GM13976 (cell line): ENCODE results near the gene LUC7L3.
"Not testable (repeated sequence)": the region's sequence is repeated elsewhere in the genome, so short reads cannot be mapped to it uniquely, and the experiment has no call there.

Source experiments
- DNase-seq: peaks from one replicate; pipeline ENCODE4 v3.0.0; 2012; ENCODE audit warnings: low spot score
- in situ Hi-C: fragments of 300-500 bp; cut with MboI; formaldehyde crosslinking; loops from one replicate; pipeline ENCODE4 v1.12.0; 2022; ENCODE audit warnings: low sequenced_read_pairs, mixed read lengths, inconsistent platforms; ENCODE audit not compliant: unreplicated experiment
- TF ChIP-seq, protein P1 (sequence below): IDR thresholded peaks from 2 replicates; pipeline ENCODE4 v1.5.1; 2012; ENCODE audit warnings: borderline replicate concordance, mild to moderate bottlenecking; ENCODE audit not compliant: insufficient read depth; ENCODE audit errors: extremely low read depth, missing control alignments, control extremely low read depth

Gene LUC7L3

DNA sequence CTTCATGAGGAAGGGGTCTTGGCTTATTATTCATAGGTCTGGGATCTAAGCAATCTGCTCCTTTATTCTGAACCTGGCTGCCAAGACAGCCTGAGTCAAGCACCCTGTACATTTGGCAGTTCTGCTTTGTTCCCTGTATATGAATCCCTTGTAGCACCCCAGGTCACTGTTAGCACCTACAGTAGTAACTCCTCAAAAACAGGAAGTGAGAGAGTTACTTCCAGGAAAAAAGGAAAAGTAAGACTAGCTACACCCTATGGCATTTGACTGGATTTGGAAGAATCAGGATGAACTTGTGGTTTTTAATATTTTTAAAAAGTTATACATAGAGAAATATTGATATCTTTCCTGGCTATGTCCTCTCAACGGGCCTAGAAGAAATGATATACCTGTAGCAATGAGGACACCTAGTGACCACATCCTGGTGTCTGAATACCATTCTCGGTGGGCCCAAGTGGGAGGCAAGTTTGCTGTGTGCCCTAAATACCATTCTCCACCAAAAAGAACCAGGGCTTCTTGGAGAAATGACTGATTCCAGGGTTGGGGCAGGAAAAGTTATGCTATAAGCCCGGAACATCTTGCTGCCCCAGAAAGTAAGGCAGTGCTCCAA lies 21.6 kb upstream of the LUC7L3 start:
- TF ChIP-seq, protein P1, sequence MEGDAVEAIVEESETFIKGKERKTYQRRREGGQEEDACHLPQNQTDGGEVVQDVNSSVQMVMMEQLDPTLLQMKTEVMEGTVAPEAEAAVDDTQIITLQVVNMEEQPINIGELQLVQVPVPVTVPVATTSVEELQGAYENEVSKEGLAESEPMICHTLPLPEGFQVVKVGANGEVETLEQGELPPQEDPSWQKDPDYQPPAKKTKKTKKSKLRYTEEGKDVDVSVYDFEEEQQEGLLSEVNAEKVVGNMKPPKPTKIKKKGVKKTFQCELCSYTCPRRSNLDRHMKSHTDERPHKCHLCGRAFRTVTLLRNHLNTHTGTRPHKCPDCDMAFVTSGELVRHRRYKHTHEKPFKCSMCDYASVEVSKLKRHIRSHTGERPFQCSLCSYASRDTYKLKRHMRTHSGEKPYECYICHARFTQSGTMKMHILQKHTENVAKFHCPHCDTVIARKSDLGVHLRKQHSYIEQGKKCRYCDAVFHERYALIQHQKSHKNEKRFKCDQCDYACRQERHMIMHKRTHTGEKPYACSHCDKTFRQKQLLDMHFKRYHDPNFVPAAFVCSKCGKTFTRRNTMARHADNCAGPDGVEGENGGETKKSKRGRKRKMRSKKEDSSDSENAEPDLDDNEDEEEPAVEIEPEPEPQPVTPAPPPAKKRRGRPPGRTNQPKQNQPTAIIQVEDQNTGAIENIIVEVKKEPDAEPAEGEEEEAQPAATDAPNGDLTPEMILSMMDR, result no peak
- in situ Hi-C loops, result no loop called here
- DNase-seq, result no peak

- in situ Hi-C loops, result no loop called here
- TF ChIP-seq, protein P1, result no peak
- no peak for DNase-seq
Observed at GRCh38 chr17:50699410-50699809, 20.0 kb upstream of the LUC7L3 start.

GRCh38 chr17:50703162-50703561 lies 16.2 kb upstream of the LUC7L3 start:
- TF ChIP-seq, protein P1, result no peak
- DNase-seq, result no peak
- in situ Hi-C loops, result no loop called here

DNA sequence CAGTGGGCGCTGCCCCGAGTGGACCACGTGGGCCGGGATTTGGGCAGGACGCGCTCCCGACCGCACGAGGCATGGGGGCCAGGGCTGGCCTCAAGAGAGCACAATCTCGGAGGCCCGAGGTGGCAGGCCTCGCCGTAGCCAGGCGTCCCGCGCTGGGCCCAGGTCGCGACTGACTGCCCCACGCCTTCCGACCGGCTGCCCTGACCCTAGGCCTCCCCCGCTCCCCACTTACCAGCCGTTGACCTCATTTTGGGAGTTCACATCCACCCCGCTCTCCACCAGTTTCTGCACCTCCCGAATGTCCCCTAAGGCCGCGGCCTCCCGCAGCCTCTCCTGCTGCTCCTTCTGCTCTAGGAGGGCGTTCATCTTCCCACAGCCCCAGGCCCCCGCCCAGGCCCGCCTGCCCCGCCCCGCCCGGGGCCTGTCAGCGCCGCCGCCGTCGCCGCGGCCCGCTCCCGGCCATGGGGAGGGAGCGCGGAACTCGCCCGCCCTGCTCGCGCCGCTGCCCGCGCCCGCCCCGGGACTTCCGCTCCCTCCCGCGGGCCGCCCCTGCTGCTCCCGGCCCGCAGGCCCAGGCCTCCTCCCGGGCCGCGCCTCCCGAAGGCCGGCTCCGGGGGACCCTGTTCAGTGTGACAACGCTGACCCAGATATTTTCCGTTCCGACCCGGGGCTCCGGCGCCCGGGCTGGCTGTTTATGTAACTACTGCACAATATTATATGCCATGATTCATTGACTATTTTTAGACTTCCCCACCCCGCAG lies 11.9 kb upstream of the LUC7L3 start, which contains the start of gene ANKRD40:
Gene ANKRD40, minus strand, starts transcription at position 626 of the 761 bp plus-strand sequence. Its CDS starts 260 bp downstream, at position 366.
- in situ Hi-C loops, result no loop called here
- DNase-seq, result peak; percentile 87
- TF ChIP-seq, protein P1, result no peak

GRCh38 chr17:50708050-50709000 lies 11.1 kb upstream of the LUC7L3 start:
- DNase-seq, result no peak
- in situ Hi-C loops, result no loop called here
- TF ChIP-seq, protein P1, result no peak

DNA sequence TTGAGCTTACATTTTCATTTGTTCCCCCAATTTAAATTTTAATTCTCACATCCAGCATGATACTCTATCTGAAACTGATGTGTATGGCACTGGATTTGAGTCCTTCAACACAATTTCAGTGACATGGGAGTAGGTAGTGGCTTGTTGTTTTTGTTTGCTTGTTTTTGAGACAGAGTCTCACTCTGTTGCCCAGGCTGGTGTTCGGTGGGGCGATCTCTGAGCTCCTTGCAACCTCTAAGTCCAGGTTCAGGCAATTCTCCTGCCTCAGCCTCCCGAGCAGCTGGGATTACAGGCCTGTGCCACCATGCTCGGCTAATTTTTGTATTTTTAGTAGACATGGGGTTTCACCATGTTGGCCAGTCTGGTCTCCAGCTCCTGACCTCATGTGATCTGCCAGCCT lies 10.3 kb upstream of the LUC7L3 start:
- DNase-seq, in situ Hi-C loops: not testable (repeated sequence)
